ENCODE data around the gene ZNF385B.

ZNF385B gene

GRCh38 chr2:179860255-179861026 is 971 bp downstream of the ZNF385B start:
- no peak for TF ChIP-seq TEAD4 (IDR thresholded peaks at IDR 0.05)
- no peak for TF ChIP-seq USF1 (IDR thresholded peaks at IDR 0.05)
- TF ChIP-seq, protein P1, sequence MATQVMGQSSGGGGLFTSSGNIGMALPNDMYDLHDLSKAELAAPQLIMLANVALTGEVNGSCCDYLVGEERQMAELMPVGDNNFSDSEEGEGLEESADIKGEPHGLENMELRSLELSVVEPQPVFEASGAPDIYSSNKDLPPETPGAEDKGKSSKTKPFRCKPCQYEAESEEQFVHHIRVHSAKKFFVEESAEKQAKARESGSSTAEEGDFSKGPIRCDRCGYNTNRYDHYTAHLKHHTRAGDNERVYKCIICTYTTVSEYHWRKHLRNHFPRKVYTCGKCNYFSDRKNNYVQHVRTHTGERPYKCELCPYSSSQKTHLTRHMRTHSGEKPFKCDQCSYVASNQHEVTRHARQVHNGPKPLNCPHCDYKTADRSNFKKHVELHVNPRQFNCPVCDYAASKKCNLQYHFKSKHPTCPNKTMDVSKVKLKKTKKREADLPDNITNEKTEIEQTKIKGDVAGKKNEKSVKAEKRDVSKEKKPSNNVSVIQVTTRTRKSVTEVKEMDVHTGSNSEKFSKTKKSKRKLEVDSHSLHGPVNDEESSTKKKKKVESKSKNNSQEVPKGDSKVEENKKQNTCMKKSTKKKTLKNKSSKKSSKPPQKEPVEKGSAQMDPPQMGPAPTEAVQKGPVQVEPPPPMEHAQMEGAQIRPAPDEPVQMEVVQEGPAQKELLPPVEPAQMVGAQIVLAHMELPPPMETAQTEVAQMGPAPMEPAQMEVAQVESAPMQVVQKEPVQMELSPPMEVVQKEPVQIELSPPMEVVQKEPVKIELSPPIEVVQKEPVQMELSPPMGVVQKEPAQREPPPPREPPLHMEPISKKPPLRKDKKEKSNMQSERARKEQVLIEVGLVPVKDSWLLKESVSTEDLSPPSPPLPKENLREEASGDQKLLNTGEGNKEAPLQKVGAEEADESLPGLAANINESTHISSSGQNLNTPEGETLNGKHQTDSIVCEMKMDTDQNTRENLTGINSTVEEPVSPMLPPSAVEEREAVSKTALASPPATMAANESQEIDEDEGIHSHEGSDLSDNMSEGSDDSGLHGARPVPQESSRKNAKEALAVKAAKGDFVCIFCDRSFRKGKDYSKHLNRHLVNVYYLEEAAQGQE (IDR thresholded peaks at IDR 0.05; ENCODE audit: low read depth), result no peak
- no peak for TF ChIP-seq TAF1 (IDR thresholded peaks at IDR 0.05; ENCODE audit: low read depth)
- TF ChIP-seq RAD21 (IDR thresholded peaks at IDR 0.05; ENCODE audit: low read depth), result no peak
- no peak for TF ChIP-seq CEBPB (IDR thresholded peaks at IDR 0.05)
- no peak for TF ChIP-seq CREB1 (IDR thresholded peaks at IDR 0.05; ENCODE audit: low read depth)
- no peak for TF ChIP-seq ZBTB7A (IDR thresholded peaks at IDR 0.05; ENCODE audit: low read depth)
- TF ChIP-seq EGR1 (IDR thresholded peaks at IDR 0.05), result no peak
- no peak for TF ChIP-seq TCF12 (IDR thresholded peaks at IDR 0.05; ENCODE audit: low read depth)
- TF ChIP-seq MAX (IDR thresholded peaks at IDR 0.05), result no peak
- no peak for TF ChIP-seq NFIC (IDR thresholded peaks at IDR 0.05)
- TF ChIP-seq EP300 (IDR thresholded peaks at IDR 0.05; ENCODE audit: borderline replicate concordance), result no peak
- no peak for TF ChIP-seq YY1 (IDR thresholded peaks at IDR 0.05; ENCODE audit: low read depth)
- TF ChIP-seq FOXM1 (IDR thresholded peaks at IDR 0.05; ENCODE audit: borderline replicate concordance, low read depth), result no peak

DNA sequence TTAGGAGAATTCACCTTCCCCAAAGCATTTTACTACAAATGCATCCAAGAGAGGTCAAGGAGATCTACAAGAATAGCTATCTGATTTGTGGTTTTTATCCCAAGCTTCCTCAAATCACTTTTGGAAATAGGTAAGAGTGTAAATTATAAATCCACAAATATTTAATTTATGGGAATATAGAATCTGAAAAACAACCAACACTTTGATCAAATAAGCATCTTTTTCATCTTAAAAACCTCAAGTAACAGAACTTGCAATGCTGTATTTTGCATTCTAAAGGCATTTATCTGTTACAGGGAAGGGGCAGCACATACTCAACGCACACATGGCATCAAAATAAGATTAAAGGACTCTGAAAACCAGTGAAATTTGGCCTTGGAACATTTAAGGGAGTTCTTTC is 1.9 kb downstream of the ZNF385B start:
- no peak for TF ChIP-seq EP300 (IDR thresholded peaks at IDR 0.05; ENCODE audit: borderline replicate concordance)
- TF ChIP-seq NFIC (IDR thresholded peaks at IDR 0.05), result no peak
- TF ChIP-seq CREB1 (IDR thresholded peaks at IDR 0.05; ENCODE audit: low read depth), result no peak
- no peak for TF ChIP-seq TAF1 (IDR thresholded peaks at IDR 0.05; ENCODE audit: low read depth)
- TF ChIP-seq TCF12 (IDR thresholded peaks at IDR 0.05; ENCODE audit: low read depth), result no peak
- TF ChIP-seq, protein P1 (IDR thresholded peaks at IDR 0.05; ENCODE audit: low read depth), result no peak
- TF ChIP-seq USF1 (IDR thresholded peaks at IDR 0.05), result no peak
- TF ChIP-seq CEBPB (IDR thresholded peaks at IDR 0.05), result no peak
- no peak for TF ChIP-seq TEAD4 (IDR thresholded peaks at IDR 0.05)
- TF ChIP-seq FOXM1 (IDR thresholded peaks at IDR 0.05; ENCODE audit: borderline replicate concordance, low read depth), result no peak
- no peak for TF ChIP-seq YY1 (IDR thresholded peaks at IDR 0.05; ENCODE audit: low read depth)
- TF ChIP-seq RAD21 (IDR thresholded peaks at IDR 0.05; ENCODE audit: low read depth), result no peak
- TF ChIP-seq EGR1 (IDR thresholded peaks at IDR 0.05), result no peak
- no peak for TF ChIP-seq MAX (IDR thresholded peaks at IDR 0.05)
- no peak for TF ChIP-seq ZBTB7A (IDR thresholded peaks at IDR 0.05; ENCODE audit: low read depth)

- TF ChIP-seq USF1 (IDR thresholded peaks at IDR 0.05), result no peak
- no peak for TF ChIP-seq TCF12 (IDR thresholded peaks at IDR 0.05; ENCODE audit: low read depth)
- no peak for TF ChIP-seq EGR1 (IDR thresholded peaks at IDR 0.05)
- TF ChIP-seq ZBTB7A (IDR thresholded peaks at IDR 0.05; ENCODE audit: low read depth), result no peak
- no peak for TF ChIP-seq MAX (IDR thresholded peaks at IDR 0.05)
- TF ChIP-seq, protein P1 (IDR thresholded peaks at IDR 0.05; ENCODE audit: low read depth), result no peak
- TF ChIP-seq TAF1 (IDR thresholded peaks at IDR 0.05; ENCODE audit: low read depth), result no peak
- no peak for TF ChIP-seq YY1 (IDR thresholded peaks at IDR 0.05; ENCODE audit: low read depth)
Measured at GRCh38 chr2:179857236-179857635, 4.2 kb downstream of the ZNF385B start.

All from Ishikawa (cell line).